Measurements from ENCODE around the gene XCL1. TPM values are rescaled to one million over a fixed set of nuclear protein-coding genes. Genes with fewer than 3 reads are reported as not detected.
A peak's percentile ranks its signal among the peaks of the same experiment; 100 is the strongest.
"Not testable (repeated sequence)": the region's sequence is repeated elsewhere in the genome, so short reads cannot be mapped to it uniquely, and the experiment has no call there.

XCL1 gene
- total and polyA plus RNA-seq, 2 experiments from 2014 or later: 0.24 TPM; not detected in 1

GRCh38 chr1:168574234-168574633 lies 2.2 kb upstream of the XCL1 start:
- H3K9me2 ChIP-seq (ENCODE audit: insufficient read depth); H2AFZ ChIP-seq; H3K36me3 Mint-ChIP-seq (ENCODE audit: low read depth); H3F3A ChIP-seq (replicated peaks; ENCODE audit: low read depth); H3K9me3 Mint-ChIP-seq; H3K4me3 Mint-ChIP-seq; H3K27ac Mint-ChIP-seq; H4K20me1 ChIP-seq (replicated peaks; ENCODE audit: insufficient read depth); H3K36me3 ChIP-seq (ENCODE audit: insufficient read depth); H3K4me3 ChIP-seq; H3K79me2 ChIP-seq (replicated peaks; ENCODE audit: insufficient read depth); H3K4me2 ChIP-seq; H3K27ac ChIP-seq (ENCODE audit: low read depth); H3K27me3 Mint-ChIP-seq (ENCODE audit: insufficient read depth, low read depth, poor library complexity); H3K27me3 ChIP-seq (ENCODE audit: insufficient read depth): not testable (repeated sequence)
- H3K4me1 Mint-ChIP-seq: peaks cover 25% of the 10 kb centered on the region
- peak; percentile 79 for ATAC-seq
- TF ChIP-seq CTCF (conservative IDR thresholded peaks at IDR 0.05; ENCODE audit: low read depth in 2 of 2): peak; percentile 63 to 70
- peak; percentile 49 for DNase-seq (ENCODE audit: low spot score)
- H3K4me1 ChIP-seq (ENCODE audit: insufficient read depth): peaks cover 23% of the 10 kb centered on the region

GRCh38 chr1:168578531-168579185 lies 2.3 kb downstream of the XCL1 start:
- not testable (repeated sequence) for H3K36me3 Mint-ChIP-seq (ENCODE audit: low read depth); DNase-seq (ENCODE audit: low spot score); H3K4me1 ChIP-seq (ENCODE audit: insufficient read depth); H3K27me3 Mint-ChIP-seq (ENCODE audit: insufficient read depth, low read depth, poor library complexity); H3K4me3 ChIP-seq; H3K9me3 Mint-ChIP-seq; H3K4me2 ChIP-seq; ATAC-seq; H3K9me2 ChIP-seq (ENCODE audit: insufficient read depth); H3K4me3 Mint-ChIP-seq; H4K20me1 ChIP-seq (replicated peaks; ENCODE audit: insufficient read depth); H3K27ac Mint-ChIP-seq; H3K36me3 ChIP-seq (ENCODE audit: insufficient read depth); H3F3A ChIP-seq (replicated peaks; ENCODE audit: low read depth); H3K79me2 ChIP-seq (replicated peaks; ENCODE audit: insufficient read depth); H3K4me1 Mint-ChIP-seq; H3K27ac ChIP-seq (ENCODE audit: low read depth); H2AFZ ChIP-seq; H3K27me3 ChIP-seq (ENCODE audit: insufficient read depth)

- not testable (repeated sequence) for H3K79me2 ChIP-seq (replicated peaks; ENCODE audit: insufficient read depth); H3K4me1 Mint-ChIP-seq; H4K20me1 ChIP-seq (replicated peaks; ENCODE audit: insufficient read depth); H3K27me3 ChIP-seq (ENCODE audit: insufficient read depth); H3K4me1 ChIP-seq (ENCODE audit: insufficient read depth); H3K36me3 Mint-ChIP-seq (ENCODE audit: low read depth); H3K36me3 ChIP-seq (ENCODE audit: insufficient read depth); DNase-seq (ENCODE audit: low spot score); H3K27ac Mint-ChIP-seq; H3K9me2 ChIP-seq (ENCODE audit: insufficient read depth); H3F3A ChIP-seq (replicated peaks; ENCODE audit: low read depth); H3K27ac ChIP-seq (ENCODE audit: low read depth); ATAC-seq; H3K9me3 Mint-ChIP-seq; H2AFZ ChIP-seq; H3K27me3 Mint-ChIP-seq (ENCODE audit: insufficient read depth, low read depth, poor library complexity); H3K4me3 Mint-ChIP-seq; H3K4me2 ChIP-seq; H3K4me3 ChIP-seq
These were observed 3.9 kb downstream of the XCL1 start for GRCh38 chr1:168580290-168580689.

GRCh38 chr1:168580991-168581390 lies 4.6 kb downstream of the XCL1 start:
- not testable (repeated sequence) for H3K4me3 Mint-ChIP-seq; H2AFZ ChIP-seq; H3K4me2 ChIP-seq; H3K9me3 Mint-ChIP-seq; H3K4me1 ChIP-seq (ENCODE audit: insufficient read depth); H3K79me2 ChIP-seq (replicated peaks; ENCODE audit: insufficient read depth); H3K27me3 Mint-ChIP-seq (ENCODE audit: insufficient read depth, low read depth, poor library complexity); H3K9me2 ChIP-seq (ENCODE audit: insufficient read depth); H3K27ac ChIP-seq (ENCODE audit: low read depth); H3K4me3 ChIP-seq; H3K27me3 ChIP-seq (ENCODE audit: insufficient read depth); H3K4me1 Mint-ChIP-seq; H3K27ac Mint-ChIP-seq; H3K36me3 Mint-ChIP-seq (ENCODE audit: low read depth); ATAC-seq; H3K36me3 ChIP-seq (ENCODE audit: insufficient read depth); H3F3A ChIP-seq (replicated peaks; ENCODE audit: low read depth); H4K20me1 ChIP-seq (replicated peaks; ENCODE audit: insufficient read depth); DNase-seq (ENCODE audit: low spot score)

Data from GM23338 (cell line).